ENCODE data around the gene PRSS56.
"Not testable (repeated sequence)": the region's sequence is repeated elsewhere in the genome, so short reads cannot be mapped to it uniquely, and the experiment has no call there.

PRSS56 gene

GRCh38 chr2:232541961-232542714 is 21.9 kb downstream of the PRSS56 start:
- no peak for DNase-seq (ENCODE audit: low read depth)

- DNase-seq (ENCODE audit: low read depth): no peak
These were observed 22.7 kb downstream of the PRSS56 start for GRCh38 chr2:232542715-232543467.

- no peak for DNase-seq (ENCODE audit: low read depth)
These were observed 23.3 kb downstream of the PRSS56 start for GRCh38 chr2:232543491-232543890.

GRCh38 chr2:232543928-232544631 is 23.9 kb downstream of the PRSS56 start:
- DNase-seq (ENCODE audit: low read depth): no peak

GRCh38 chr2:232544674-232545073 is 24.5 kb downstream of the PRSS56 start:
- no peak for DNase-seq (ENCODE audit: low read depth)

- no peak for DNase-seq (ENCODE audit: low read depth)
These were observed 25.6 kb downstream of the PRSS56 start for GRCh38 chr2:232545511-232546375.

GRCh38 chr2:232547991-232548390 is 27.8 kb downstream of the PRSS56 start:
- DNase-seq (ENCODE audit: low read depth): no peak

GRCh38 chr2:232549655-232550353 is 29.6 kb downstream of the PRSS56 start:
- no peak for DNase-seq (ENCODE audit: low read depth)

GRCh38 chr2:232550354-232551249 is 30.4 kb downstream of the PRSS56 start, which contains the start of the genes EIF4E2 and TIGD1:
Gene EIF4E2 (plus strand): TSS chr2:232550689. CDS start chr2:232550725, 36 bp downstream.
Gene TIGD1 (minus strand): TSS chr2:232550557. CDS start chr2:232549882, 675 bp downstream.
- DNase-seq (ENCODE audit: low read depth): peak; percentile 88

GRCh38 chr2:232551250-232551638 is 31.1 kb downstream of the PRSS56 start:
- DNase-seq (ENCODE audit: low read depth): no peak

GRCh38 chr2:232551776-232552175 is 31.6 kb downstream of the PRSS56 start:
- no peak for DNase-seq (ENCODE audit: low read depth)

- DNase-seq (ENCODE audit: low read depth): no peak
These were observed 36.2 kb downstream of the PRSS56 start for GRCh38 chr2:232556426-232556825.

GRCh38 chr2:232562515-232563151 is 42.4 kb downstream of the PRSS56 start:
- no peak for DNase-seq (ENCODE audit: low read depth)

- no peak for DNase-seq (ENCODE audit: low read depth)
These were observed 43.4 kb downstream of the PRSS56 start for GRCh38 chr2:232563580-232563979.

GRCh38 chr2:232567721-232568120 is 47.5 kb downstream of the PRSS56 start:
- DNase-seq (ENCODE audit: low read depth): no peak

- DNase-seq (ENCODE audit: low read depth): peak; percentile 84
These were observed 48.0 kb downstream of the PRSS56 start for GRCh38 chr2:232568161-232568560.

GRCh38 chr2:232569541-232569940 is 49.4 kb downstream of the PRSS56 start:
- no peak for DNase-seq (ENCODE audit: low read depth)

- DNase-seq (ENCODE audit: low read depth): not testable (repeated sequence)
These were observed 50.3 kb downstream of the PRSS56 start for GRCh38 chr2:232570481-232570880.

GRCh38 chr2:232571026-232571474 is 50.9 kb downstream of the PRSS56 start:
- DNase-seq (ENCODE audit: low read depth): no peak

All from GM04504 (cell line).